ELR (cell line): ENCODE measurements around the gene SEC14L3.

Experiments
- DNase-seq: peaks from one replicate; pipeline ENCODE4 v3.0.0-alpha.2; 2015; ENCODE audit warnings: low read depth

Gene SEC14L3

GRCh38 chr22:30471616-30472318 is at the start of gene SEC14L3:
Gene SEC14L3, minus strand, starts transcription at chr22:30472017. Its CDS starts 59 bp downstream, at chr22:30471958.
- DNase-seq, result no peak

GRCh38 chr22:30519842-30520425 is 48.1 kb upstream of the SEC14L3 start:
- DNase-seq, result no peak

GRCh38 chr22:30516731-30517130 is 44.9 kb upstream of the SEC14L3 start:
- DNase-seq, result no peak

- no peak for DNase-seq
Measured at GRCh38 chr22:30516273-30516672, 44.5 kb upstream of the SEC14L3 start.

GRCh38 chr22:30514252-30514651 is 42.4 kb upstream of the SEC14L3 start:
- DNase-seq, result no peak

- DNase-seq, result no peak
Measured at GRCh38 chr22:30513462-30513861, 41.6 kb upstream of the SEC14L3 start.

- no peak for DNase-seq
Measured at GRCh38 chr22:30511911-30512310, 40.1 kb upstream of the SEC14L3 start.

GRCh38 chr22:30511109-30511508 is 39.3 kb upstream of the SEC14L3 start:
- DNase-seq, result no peak

- DNase-seq, result no peak
Measured at GRCh38 chr22:30508216-30508615, 36.4 kb upstream of the SEC14L3 start.

GRCh38 chr22:30507670-30508069 is 35.9 kb upstream of the SEC14L3 start:
- DNase-seq, result no peak

- DNase-seq, result no peak
Measured at GRCh38 chr22:30506507-30506968, 34.7 kb upstream of the SEC14L3 start.

GRCh38 chr22:30503551-30503950 is 31.7 kb upstream of the SEC14L3 start:
- DNase-seq, result no peak

- no peak for DNase-seq
Measured at GRCh38 chr22:30502911-30503310, 31.1 kb upstream of the SEC14L3 start.

GRCh38 chr22:30502153-30502552 is 30.3 kb upstream of the SEC14L3 start:
- no peak for DNase-seq

- no peak for DNase-seq
Measured at GRCh38 chr22:30500628-30501027, 28.8 kb upstream of the SEC14L3 start.

- no peak for DNase-seq
Measured at GRCh38 chr22:30497466-30498150, 25.8 kb upstream of the SEC14L3 start.

- no peak for DNase-seq
Measured at GRCh38 chr22:30495041-30495784, 23.4 kb upstream of the SEC14L3 start.

- no peak for DNase-seq
Measured at GRCh38 chr22:30492144-30492543, 20.3 kb upstream of the SEC14L3 start.

- DNase-seq, result no peak
Measured at GRCh38 chr22:30491381-30491780, 19.6 kb upstream of the SEC14L3 start.

GRCh38 chr22:30490399-30490798 is 18.6 kb upstream of the SEC14L3 start:
- peak; percentile 6 for DNase-seq

- no peak for DNase-seq
Measured at GRCh38 chr22:30488121-30488520, 16.3 kb upstream of the SEC14L3 start.

- DNase-seq, result no peak
Measured at GRCh38 chr22:30486661-30487115, 14.9 kb upstream of the SEC14L3 start.
